Tongue (tissue), 2 donors: ENCODE measurements around the gene MIB2. TPM values are rescaled to one million over a fixed set of nuclear protein-coding genes. Genes with fewer than 3 reads are reported as not detected.
A peak's percentile ranks its signal among the peaks of the same experiment; 100 is the strongest.

ENCODE experiments used
- DNase-seq: peaks from one replicate; pipeline ENCODE4 v3.0.0-alpha.2; 2015
- total RNA-seq: library from RNA; depleted of rRNA; stranded (reverse); fragments of >200 nt; gene quantifications from one replicate; pipeline ENCODE4 v1.2.3, GENCODE V29; 2014

MIB2 gene
- total RNA-seq, 1 donor from 2014 or later = 79.5 TPM

GRCh38 chr1:1598051-1598719 is 17.1 kb upstream of the MIB2 start:
- no peak for DNase-seq

DNA sequence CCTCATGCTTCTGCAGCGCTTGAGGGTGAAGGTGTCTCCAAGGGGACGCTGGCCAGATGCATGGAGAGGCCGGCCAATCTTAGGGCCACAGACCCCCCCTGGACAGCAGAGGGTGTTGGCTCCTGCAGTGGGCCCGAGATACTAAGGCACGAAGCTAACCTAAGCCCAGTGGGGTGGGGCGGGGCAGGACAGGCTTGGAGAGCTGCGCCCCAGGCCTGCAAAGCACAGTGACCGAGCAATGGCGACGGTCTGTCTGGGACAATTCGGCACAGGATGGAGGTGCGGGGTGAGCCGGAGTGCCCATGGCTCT is 16.6 kb upstream of the MIB2 start:
- DNase-seq = no peak

DNA sequence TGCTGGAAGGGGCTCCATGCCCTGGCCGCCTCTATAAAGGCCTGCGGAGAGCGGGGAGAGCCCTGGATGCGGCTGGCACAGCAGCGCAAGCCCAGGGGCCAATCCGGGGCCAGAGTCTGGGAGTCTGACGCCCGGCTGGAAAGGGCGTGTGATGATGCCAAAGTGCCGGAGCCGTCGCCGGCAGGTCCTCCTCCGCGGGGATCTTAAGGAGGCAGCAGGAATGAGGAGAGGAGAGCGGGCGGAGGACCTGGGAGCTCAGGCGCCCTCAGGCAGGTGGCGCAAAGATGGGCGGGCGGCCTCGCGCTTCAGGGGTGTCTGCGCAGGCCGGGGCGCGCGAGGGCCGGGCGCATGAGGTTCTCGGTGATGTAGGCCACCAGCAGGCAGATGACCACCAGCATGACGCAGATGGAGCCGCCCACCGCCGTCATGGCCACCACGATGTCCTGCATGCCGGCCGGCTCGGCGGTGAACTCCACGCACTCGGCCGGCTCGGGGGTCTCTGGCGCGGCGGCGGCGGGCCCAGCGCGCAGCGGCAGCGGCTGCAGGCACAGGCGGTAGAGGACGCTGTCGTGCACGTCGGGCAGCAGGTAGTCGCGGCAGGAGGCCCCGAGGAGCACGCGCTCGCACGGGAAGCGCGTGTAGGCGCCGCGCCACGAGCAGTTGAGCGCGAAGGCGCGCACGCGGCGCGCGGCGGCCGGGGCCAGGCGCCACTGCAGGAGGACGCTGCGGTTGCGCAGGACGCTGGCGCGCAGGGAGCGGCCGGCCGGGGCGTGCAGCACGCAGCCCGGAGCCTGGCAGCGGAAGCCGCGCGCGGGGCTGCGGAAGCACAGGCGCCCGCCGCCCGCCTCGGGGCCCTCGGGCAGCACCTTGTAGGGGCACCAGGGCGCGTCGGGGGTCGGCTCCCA is 16.0 kb upstream of the MIB2 start:
- peak; percentile 24 for DNase-seq

DNA sequence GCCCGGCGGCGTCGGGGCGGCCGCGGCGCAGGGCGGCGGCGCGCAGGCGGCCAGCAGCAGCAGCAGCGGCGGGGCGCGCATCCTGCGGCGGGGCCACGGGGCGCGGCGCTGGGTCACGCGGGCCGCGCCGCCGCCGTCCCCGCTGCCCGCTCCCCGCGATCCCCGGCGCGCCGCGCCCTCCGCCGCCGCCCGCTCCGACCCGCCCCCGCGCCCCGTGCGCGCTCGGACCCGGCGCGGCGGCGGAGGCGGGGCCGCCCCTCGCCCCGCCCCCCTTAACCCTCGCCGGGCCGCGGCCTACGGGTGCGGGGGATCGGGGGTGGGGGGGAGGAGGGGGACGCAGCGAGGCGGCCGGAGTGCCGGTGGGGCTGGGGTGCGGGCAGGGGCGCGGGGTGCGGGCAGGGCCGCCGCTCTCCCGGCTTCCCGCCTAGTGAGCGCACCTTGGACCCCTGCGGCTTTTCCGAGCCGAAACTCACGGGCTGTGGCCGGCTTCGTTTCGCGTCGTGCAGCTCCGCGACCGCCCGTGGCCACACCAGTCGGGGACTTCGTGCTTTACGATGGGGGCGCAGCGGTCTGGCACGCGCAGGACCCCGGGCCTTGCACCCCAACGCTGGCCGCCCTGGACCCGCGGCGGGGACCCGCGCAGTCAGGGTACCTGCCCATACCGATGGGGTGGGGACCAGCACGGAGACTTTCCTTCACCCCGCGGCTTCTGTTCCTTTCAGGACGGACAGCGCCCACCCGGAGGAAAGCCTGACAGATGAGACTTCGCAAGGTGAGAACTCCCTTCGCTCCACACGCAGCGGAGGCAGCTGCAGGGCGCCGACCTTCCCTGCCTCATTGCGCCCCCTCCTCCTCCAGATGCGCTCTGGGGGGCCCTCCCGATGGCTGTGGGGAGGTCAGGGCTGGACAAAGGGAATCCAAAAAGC is 15.1 kb upstream of the MIB2 start, which contains the start of gene FNDC10:
FNDC10 (minus strand) TSS at position 201 of the 926 bp plus-strand sequence; CDS start at position 81, 120 bp downstream.
- no peak for DNase-seq

- DNase-seq = no peak
These were observed 14.3 kb upstream of the MIB2 start for GRCh38 chr1:1600861-1601563.

DNA sequence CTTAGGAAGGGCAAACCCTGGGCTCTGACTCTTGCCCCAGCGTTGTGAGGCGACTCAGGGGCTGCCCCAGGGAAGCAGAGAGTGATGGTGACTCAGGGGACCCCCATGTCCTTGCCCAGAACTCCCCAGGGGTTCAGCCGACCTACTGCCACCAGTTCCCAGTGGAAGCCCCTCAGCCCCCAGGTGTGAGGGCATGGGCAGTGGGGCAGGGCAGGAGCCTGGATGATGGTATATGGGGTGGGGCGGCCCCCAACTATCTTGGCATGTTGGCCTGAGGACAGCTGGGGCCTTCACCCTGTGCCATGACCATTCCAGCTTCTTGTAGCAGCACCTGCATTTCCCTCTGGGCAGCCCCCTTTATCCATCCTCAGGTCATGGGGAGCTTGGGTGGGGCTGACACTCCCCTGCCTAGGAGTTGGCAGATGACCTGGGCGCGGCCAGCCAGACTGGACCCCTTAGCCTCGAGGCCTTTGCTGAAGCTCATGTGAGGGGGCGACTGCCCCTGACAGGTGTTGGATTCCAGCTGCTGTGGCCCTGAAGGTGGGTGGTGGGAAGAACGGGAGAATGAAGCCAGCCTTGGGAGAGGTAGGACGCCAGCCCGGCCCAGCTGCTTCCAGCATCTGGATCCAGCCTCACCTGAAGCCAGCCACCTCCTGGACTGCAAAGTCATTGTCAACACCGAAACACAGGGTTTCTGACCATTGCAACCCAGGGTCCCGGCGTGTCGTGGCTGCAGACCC is 13.6 kb upstream of the MIB2 start:
- no peak for DNase-seq

DNA sequence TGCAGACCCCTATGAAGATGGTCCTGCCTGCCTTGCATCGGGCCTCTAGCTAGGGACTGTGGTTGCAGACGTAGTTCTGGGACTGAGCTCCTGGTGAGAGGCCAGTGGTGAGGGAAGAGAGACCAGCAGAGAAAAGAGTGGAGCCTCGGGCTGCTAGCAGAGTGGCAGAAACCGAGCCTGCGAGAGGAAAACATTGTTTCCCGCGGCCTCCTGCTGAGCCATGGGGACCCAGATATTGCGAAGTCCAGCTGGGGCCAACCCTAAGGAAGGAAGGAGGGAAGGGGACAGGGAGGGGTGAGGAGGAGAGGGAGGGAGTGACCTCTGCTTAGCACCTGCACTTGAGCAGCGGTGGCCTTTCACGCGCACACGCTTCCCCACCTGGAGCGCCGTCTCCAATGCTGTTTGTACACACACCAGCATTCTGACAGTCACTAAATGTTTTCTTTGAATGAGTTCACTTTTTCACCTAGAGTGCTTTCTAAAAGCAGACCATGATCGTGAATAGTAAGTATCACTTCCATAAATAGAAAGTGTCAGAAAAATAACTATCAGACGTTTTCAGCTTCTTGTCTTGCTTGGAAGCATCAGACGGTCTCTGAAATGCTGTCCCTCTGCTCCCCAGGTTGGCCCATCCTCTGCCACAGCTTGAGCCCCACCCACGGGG is 12.9 kb upstream of the MIB2 start:
- no peak for DNase-seq

- DNase-seq = no peak
These were observed 12.3 kb upstream of the MIB2 start for GRCh38 chr1:1602968-1603506.

GRCh38 chr1:1603671-1604373 is 11.5 kb upstream of the MIB2 start:
- no peak for DNase-seq

DNA sequence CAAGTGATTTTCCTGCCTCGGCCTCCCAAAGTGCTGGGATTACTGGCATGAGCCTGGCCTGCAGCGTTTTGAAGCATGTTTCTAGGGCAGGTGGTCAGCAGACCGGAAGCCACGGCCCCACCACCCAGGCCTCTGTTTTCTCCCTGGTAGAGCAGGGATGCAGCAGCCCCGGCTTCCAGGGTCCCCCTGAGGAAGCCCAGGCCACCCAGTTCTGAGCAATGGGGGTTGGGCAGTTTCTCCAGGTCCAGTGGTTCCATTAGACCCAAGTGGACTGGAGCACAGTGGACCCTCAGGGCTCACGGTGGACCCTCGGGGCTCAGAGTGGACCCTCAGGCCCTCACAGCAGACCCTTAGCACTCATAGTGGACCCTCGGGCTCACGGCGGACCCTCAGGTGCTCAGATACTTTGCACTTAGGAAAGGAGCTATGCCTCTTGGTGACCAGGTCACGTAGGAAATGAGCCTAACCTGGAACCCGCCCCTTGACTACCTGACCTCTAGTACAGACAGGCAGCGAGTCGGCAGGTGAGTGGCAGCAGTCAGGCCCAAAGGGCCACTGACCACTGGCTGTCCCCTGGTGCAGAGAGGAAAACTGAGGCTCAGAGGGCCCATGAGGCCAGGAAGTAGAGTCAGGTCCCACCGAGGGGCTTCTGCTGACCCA is 10.8 kb upstream of the MIB2 start:
- DNase-seq = no peak

GRCh38 chr1:1605034-1605591 is 10.2 kb upstream of the MIB2 start:
- no peak for DNase-seq

DNA sequence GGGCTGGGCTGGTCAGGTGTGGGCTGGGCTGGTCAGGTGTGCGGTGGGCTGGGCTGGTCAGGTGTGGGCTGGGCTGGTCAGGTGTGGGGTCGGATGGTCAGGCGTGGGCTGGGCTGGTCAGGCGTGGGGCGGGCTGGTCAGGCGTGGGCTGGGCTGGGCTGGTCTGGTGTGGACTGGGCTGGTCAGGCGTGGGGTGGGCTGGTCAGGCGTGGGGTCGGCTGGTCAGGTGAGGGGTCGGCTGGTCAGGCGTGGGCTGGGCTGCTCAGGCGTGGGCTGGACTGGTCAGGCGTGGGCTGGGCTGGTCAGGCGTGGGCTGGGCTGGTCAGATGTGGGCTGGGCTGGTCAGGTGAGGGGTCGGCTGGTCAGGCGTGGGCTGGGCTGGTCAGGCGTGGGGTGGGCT is 9.6 kb upstream of the MIB2 start:
- no peak for DNase-seq

DNA sequence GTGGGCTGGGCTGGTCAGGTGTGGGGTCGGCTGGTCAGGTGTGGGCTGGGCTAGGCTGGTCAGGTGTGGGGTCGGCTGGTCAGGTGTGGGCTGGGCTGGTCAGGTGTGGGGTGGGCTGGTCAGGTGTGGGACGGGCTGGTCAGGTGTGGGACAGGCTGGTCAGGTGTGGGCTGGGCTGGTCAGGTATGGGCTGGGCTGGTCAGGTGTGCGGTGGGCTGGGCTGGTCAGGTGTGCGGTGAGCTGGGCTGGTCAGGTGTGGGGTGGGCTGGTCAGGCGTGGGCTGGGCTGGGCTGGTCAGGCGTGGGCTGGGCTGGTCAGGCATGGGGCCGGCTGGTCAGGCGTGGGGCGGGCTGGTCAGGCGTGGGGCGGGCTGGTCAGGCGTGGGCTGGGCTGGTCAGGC is 9.1 kb upstream of the MIB2 start:
- DNase-seq = no peak

GRCh38 chr1:1609822-1610485 is 5.3 kb upstream of the MIB2 start:
- no peak for DNase-seq

- no peak for DNase-seq
These were observed 4.5 kb upstream of the MIB2 start for GRCh38 chr1:1610796-1611195.

GRCh38 chr1:1612104-1612400 is 3.2 kb upstream of the MIB2 start:
- DNase-seq = no peak

GRCh38 chr1:1613509-1614082 is 1.7 kb upstream of the MIB2 start:
- DNase-seq = no peak
